Adrenal gland (tissue), 12 donors: Measurements from ENCODE around the gene FBXW12. TPM values are rescaled to one million over a fixed set of nuclear protein-coding genes. Genes with fewer than 3 reads are reported as not detected.

Source experiments
- DNase-seq, 7 donors: peaks; one replicate each; pipeline ENCODE4 v3.0.0-alpha.2; 2019 to 2020
- H3K27ac ChIP-seq, 5 donors: fragments of 200-600 bp; sonication (generic) in 4 of 5; 1 replicate in 3 of 5; 2 replicates in 2 of 5; pipeline versions ENCODE4 v1.5.1 to v1.8.0; 2016 to 2020; ENCODE audit warnings: mild to moderate bottlenecking in 1 of 5
- H3K27me3 ChIP-seq: fragments of 200-600 bp; 2 replicates; pipeline ENCODE4 v1.8.0; 2021
- H3K36me3 ChIP-seq, 2 donors: fragments of 200-600 bp; replicated peaks in 1 of 2; 1 replicate in 1 of 2; 2 replicates in 1 of 2; pipeline versions ENCODE4 v1.5.1 to v1.8.0; 2018 to 2022
- H3K4me1 ChIP-seq, 2 donors: fragments of 200-600 bp; replicated peaks in 1 of 2; 1 replicate in 1 of 2; 2 replicates in 1 of 2; pipeline versions ENCODE4 v1.5.1 to v1.8.0; 2018 to 2021
- H3K4me3 ChIP-seq, 4 donors: fragments of 200-600 bp; sonication (generic) in 3 of 4; one replicate each; pipeline ENCODE4 v1.5.1; 2016 to 2018
- H3K9me3 ChIP-seq, 3 donors: fragments of 200-600 bp; sonication (generic) in 1 of 3; replicated peaks in 1 of 3; 1 replicate in 2 of 3; 2 replicates in 1 of 3; pipeline versions ENCODE4 v1.5.1 to v1.8.0; 2016 to 2021
- POLR2A ChIP-seq, 2 donors: fragments of 450-650 bp; IDR thresholded peaks; one replicate each; pipeline ENCODE4 v1.6.1; 2017; ENCODE audit warnings: antibody characterized with exemption in 2 of 2, mild to moderate bottlenecking in 2 of 2, moderate library complexity in 1 of 2
- WGBS, 4 donors: extraction: QIAGEN DNeasy Blood & Tissue Kit in 2 of 4; methylation state at CpG; one replicate each; pipeline versions ENCODE4 v1.1.5 to v1.1.7; 2013 to 2017; 5-methylcytosine and 5-hydroxymethylcytosine counted together
- intact Hi-C, 2 donors: fragments of 100-400 bp; cut with DNase I; formaldehyde crosslinking; loops; one replicate each; pipeline versions ENCODE4 v1.14.1 to v1.15.0; 2022 to 2023
- polyA plus RNA-seq, 3 donors: library from polyadenylated mRNA; stranded (reverse); fragments of 200-250 nt in 2 of 3; fragments of 350-450 nt in 1 of 3; fragmentation: Illumina TruSeq in 1 of 3; extraction: RNeasy Lipid Tissue Mini Kit (QIAGEN cat#74804) in 1 of 3; gene quantifications; one replicate each; pipeline ENCODE4 v1.2.3, GENCODE V29; 2013 to 2014
- total RNA-seq, 9 donors: library from RNA; depleted of rRNA in 4 of 9; stranded (reverse); fragments of >200 nt in 4 of 9; fragments of 120-200 nt in 1 of 9; fragmentation: NEBNext Ultra II Directional in 1 of 9; extraction: Animal tissue kit (Norgen Biotek cat#: 25700) in 1 of 9; gene quantifications; one replicate each; pipeline versions ENCODE4 v1.1.0 to v1.2.4, GENCODE V29; 2013 to 2023
- TF ChIP-seq, protein P1 (sequence below), 6 experiments: fragments of 450-650 bp in 4 of 6; fragments of 200-600 bp in 2 of 6; sonication (generic) in 1 of 6; IDR thresholded peaks; 1 replicate in 5 of 6; 2 replicates in 1 of 6; pipeline versions ENCODE4 v1.5.1 to v1.8.0; 2016 to 2021; ENCODE audit warnings: antibody characterized with exemption in 6 of 6, mild to moderate bottlenecking in 2 of 6, moderate library complexity in 1 of 6
- donor health status: healthy with polysubstance abuse.
- donor health status: Bipolar disorder and iron deficiency.
- donor health status: DM: yes; HTN: yes; CAD: no.
- donor health status: DM: no; HTN: no; CAD: no.
- donor health status: DM: no; HTN: no; CAD: no.
- donor health status: DM: yes; HTN: yes; CAD: no.

Gene FBXW12
- total and polyA plus RNA-seq, 12 donors = 0.07 to 0.24 (median 0.11) TPM; not detected in 9

DNA sequence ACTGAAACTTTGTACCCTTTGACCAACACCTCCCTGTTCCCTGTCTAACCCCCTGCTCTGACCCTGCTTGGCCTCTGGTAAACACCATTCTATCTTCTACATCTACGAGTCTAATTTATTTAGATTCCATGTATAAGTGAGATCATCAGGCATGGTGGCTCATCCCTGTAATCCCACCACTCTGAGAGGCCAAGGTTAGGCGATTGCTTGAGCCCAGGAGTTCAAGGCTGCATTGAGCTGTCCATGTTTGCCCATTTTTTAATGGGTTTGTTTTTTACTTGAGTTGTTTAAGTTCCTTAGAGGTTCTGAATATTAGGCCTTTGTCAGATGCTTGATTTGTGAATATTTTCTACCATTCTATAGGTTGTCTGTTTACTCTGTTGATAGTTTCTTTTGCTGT lies 16.9 kb downstream of the FBXW12 start:
- no peak for DNase-seq
- WGBS, 4 donors = 70 to 78% (median 77%) methylated on average over 2 of the region's 2 CpGs
- intact Hi-C loops = no loop called here

GRCh38 chr3:48394391-48394790 lies 22.4 kb downstream of the FBXW12 start:
- intact Hi-C loops = no loop called here
- 80 to 88% (median 84%) methylated on average over 2 of the region's 2 CpGs for WGBS, 4 donors
- DNase-seq = no peak
- TF ChIP-seq, protein P1, sequence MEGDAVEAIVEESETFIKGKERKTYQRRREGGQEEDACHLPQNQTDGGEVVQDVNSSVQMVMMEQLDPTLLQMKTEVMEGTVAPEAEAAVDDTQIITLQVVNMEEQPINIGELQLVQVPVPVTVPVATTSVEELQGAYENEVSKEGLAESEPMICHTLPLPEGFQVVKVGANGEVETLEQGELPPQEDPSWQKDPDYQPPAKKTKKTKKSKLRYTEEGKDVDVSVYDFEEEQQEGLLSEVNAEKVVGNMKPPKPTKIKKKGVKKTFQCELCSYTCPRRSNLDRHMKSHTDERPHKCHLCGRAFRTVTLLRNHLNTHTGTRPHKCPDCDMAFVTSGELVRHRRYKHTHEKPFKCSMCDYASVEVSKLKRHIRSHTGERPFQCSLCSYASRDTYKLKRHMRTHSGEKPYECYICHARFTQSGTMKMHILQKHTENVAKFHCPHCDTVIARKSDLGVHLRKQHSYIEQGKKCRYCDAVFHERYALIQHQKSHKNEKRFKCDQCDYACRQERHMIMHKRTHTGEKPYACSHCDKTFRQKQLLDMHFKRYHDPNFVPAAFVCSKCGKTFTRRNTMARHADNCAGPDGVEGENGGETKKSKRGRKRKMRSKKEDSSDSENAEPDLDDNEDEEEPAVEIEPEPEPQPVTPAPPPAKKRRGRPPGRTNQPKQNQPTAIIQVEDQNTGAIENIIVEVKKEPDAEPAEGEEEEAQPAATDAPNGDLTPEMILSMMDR (IDR thresholded peaks at IDR 0.05) = no peak
- TF ChIP-seq POLR2A (IDR thresholded peaks at IDR 0.05) = no peak
- H3K4me3 ChIP-seq = no peak overlapping the region
- H3K36me3 ChIP-seq = no peaks in the 10 kb centered on the region
- H3K27ac ChIP-seq = no peak overlapping the region
- H3K4me1 ChIP-seq = no peaks in the 10 kb centered on the region
- H3K9me3 ChIP-seq = no peaks in the 10 kb centered on the region
- no peaks in the 10 kb centered on the region for H3K27me3 ChIP-seq

More for the DNA sequence above, 16.9 kb downstream of the FBXW12 start:
- Histone ChIP-seq H3K27me3 (no peaks in the 10 kb centered on the region), H3K4me3 (no peak overlapping the region), H3K36me3 (no peaks in the 10 kb centered on the region), H3K4me1 (no peaks in the 10 kb centered on the region), H3K27ac (no peak overlapping the region), H3K9me3 (no peaks in the 10 kb centered on the region)
- TF ChIP-seq POLR2A (IDR thresholded peaks at IDR 0.05) = no peak
- TF ChIP-seq, protein P1 (IDR thresholded peaks at IDR 0.05) = no peak

- intact Hi-C loops = loop anchor here in 1 of 2 donors (5.0 kb wide), 1 partner anchor 42 kb away; no protein-coding TSS in a partner anchor
- Histone ChIP-seq H3K27ac (no peak overlapping the region), H3K4me1 (no peaks in the 10 kb centered on the region), H3K27me3 (no peaks in the 10 kb centered on the region), H3K36me3 (no peaks in the 10 kb centered on the region), H3K4me3 (no peak overlapping the region), H3K9me3 (no peaks in the 10 kb centered on the region)
- TF ChIP-seq POLR2A (IDR thresholded peaks at IDR 0.05) = no peak
- TF ChIP-seq, protein P1 (IDR thresholded peaks at IDR 0.05) = no peak
- WGBS, 4 donors = 63 to 73% (median 68%) methylated on average over 3 of the region's 3 CpGs
- no peak for DNase-seq
Measured at GRCh38 chr3:48395714-48396113, 23.7 kb downstream of the FBXW12 start.

DNA sequence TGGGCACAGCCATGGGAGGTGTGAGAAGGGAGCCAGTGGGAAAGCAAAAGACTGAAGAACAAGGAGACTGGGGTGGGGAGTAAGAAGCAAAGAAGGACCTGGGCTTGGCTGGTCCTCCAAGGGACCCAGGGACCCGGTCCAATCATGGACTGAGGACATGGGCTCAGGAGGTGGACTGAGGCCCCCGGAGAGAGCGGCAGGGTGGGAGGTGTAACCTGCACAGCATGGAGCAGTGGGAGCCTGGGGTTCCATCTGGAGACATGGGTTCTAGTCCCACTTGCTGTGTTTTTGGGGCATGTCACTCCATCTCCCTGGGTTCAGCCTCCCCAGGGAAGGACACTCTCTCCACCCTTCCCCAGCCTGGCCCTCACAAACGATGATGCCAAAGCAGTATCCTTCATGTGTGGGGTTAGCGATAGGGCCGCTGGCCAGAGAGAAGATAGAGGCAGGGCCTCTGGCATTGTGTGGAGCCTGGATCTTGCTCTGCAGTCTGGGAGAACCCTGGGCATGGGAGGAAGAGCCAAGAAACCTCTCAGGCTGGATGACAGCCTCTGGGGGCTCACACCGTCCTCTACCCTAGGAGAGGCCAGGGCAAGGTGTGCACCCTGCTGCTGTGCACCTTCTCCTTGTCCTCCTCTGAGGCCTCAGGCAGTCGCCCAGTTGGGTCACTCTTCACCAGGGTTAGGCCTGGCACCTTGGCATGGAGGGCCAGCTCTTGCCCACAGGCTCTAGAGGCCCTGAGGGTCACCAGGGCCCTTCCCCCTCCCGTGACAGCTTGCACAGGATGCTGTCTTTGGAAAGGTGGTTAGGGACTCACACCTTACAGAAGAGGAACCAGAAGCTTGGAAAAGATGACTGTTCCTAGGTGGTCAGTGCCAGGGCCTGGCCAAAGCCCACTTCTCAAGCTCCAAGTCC lies 26.0 kb downstream of the FBXW12 start:
- no peaks in the 10 kb centered on the region for H3K9me3 ChIP-seq
- peak in 1 of 7 donors; percentile 41 for DNase-seq
- TF ChIP-seq, protein P1 (IDR thresholded peaks at IDR 0.05) = no peak
- no peak for TF ChIP-seq POLR2A (IDR thresholded peaks at IDR 0.05)
- peaks cover 0 to 5% of the 10 kb centered on the region in 2 donors for H3K4me1 ChIP-seq
- H3K27me3 ChIP-seq = no peaks in the 10 kb centered on the region
- no peaks in the 10 kb centered on the region for H3K36me3 ChIP-seq
- no peak overlapping the region for H3K27ac ChIP-seq
- intact Hi-C loops = loop anchor here in 1 of 2 donors (5.0 kb wide), 1 partner anchor 39 kb away; no protein-coding TSS in a partner anchor
- 72 to 87% (median 78%) methylated on average over 5 to 9 of the region's 9 CpGs for WGBS, 4 donors
- no peak overlapping the region for H3K4me3 ChIP-seq
